GM18907 (cell line): ENCODE measurements around the gene TMEM147.

ENCODE experiments used
- ATAC-seq: cut with Tn5 transposase; IDR thresholded peaks from one replicate; pipeline ENCODE4 v1.9.1; 2021; ENCODE audit warnings: mild to moderate bottlenecking, moderate library complexity; ENCODE audit not compliant: unreplicated experiment

TMEM147 gene, protein sequence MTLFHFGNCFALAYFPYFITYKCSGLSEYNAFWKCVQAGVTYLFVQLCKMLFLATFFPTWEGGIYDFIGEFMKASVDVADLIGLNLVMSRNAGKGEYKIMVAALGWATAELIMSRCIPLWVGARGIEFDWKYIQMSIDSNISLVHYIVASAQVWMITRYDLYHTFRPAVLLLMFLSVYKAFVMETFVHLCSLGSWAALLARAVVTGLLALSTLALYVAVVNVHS

DNA sequence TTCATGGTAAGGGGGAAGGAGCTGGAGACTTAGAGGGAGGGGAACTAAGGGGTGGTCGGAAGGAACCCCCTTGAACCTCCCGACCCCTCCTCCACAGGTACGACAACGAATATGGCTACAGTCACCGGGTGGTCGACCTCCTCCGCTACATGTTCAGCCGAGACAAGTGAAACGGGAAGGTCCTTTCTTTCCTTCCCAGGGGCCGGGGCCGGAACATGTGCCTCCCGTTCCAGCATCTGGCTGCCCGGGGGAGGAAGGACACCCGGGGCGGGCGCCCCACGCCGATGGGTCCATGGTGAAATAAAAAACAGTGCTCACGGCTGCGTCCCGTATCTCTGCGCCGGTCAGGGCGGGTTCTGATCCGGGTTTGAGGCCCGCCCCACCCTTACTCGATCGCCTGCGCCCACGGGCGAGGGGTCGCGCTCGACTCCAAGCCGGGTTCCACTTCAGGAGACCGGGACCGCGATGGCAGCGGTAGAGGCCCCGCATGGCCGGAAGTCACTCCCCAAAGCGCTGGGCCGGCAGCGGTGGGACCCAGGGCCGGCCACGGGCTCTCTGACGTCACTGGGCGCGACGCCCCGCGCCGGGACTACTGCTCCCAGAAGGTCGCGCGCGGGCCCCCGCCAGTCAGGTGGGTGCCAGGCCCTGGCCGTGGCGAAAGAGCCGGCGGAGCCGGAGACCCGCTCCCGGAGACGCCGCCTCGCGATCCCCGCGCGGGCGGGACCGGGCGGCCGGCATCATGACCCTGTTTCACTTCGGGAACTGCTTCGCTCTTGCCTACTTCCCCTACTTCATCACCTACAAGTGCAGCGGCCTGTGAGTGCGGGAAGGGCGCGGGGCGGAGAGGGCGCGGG, at the start of gene TMEM147:
Gene TMEM147, plus strand, starts transcription at position 626 of the 854 bp plus-strand sequence. Its CDS starts 114 bp downstream, at position 740.
- peak; percentile 73 for ATAC-seq

DNA sequence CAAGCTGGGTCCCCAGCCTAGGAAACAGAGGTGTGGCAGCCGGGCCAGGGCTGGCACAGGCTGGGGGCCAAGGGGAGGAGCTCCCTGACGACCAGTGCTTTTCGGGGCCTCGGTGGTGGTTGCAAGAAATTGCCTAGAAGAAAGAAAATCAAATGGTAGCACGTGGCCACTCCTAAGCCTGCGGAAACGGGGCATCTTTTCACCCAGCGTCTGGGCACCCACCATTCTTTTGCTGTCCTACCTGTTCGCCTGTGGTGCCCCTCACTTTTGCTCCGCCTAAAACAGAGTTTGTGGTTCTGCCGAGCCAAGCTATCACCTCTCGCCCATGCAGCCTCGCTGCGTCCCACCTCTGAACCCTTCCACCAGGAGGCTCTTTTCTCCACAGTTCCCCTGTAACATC, 48.0 kb upstream of the TMEM147 start:
- no peak for ATAC-seq

DNA sequence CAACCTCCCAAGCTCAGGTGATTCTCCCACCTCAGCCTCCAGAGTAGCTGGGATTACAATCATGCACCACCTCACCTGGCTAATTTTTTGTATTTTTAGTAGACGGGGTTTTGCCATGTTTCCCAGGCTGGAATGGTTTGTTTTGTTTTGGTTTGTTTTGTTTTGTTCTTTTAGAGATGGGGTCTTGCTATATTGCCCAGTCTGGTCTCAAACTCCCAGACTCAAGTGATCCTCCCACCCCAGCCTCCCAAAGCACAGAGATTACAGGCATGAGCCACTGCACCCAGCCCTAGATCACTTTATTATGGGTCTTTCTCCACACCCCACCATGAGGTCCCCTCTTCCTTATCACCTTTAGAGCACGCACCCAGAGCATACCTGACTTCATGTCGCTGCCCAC, 47.2 kb upstream of the TMEM147 start:
- no peak for ATAC-seq

DNA sequence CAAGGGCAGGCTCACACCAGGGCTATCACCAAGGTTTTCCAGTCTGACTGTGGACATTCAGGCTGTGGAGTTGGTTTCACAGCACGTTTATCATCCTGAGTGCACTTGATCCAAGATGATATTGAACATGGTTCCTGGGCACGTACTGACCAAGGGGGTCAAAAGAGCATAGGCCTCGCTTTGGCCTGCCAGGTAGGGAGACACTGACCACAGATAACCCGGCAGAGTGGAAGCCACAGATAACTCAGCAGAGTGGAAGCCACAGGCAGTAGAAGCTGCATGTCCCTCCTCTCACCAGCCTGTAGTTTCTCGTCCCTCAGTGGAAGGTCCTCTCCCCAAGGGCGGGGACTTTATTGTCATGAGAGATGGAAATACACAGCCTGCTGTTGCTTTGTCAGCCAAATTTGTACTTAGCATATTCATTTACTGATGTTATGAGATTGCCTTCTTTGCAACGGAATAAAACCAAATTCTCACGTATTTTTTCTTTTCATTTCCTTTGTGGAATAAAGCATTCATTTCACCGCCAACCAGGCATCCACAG, 46.4 kb upstream of the TMEM147 start:
- no peak for ATAC-seq

DNA sequence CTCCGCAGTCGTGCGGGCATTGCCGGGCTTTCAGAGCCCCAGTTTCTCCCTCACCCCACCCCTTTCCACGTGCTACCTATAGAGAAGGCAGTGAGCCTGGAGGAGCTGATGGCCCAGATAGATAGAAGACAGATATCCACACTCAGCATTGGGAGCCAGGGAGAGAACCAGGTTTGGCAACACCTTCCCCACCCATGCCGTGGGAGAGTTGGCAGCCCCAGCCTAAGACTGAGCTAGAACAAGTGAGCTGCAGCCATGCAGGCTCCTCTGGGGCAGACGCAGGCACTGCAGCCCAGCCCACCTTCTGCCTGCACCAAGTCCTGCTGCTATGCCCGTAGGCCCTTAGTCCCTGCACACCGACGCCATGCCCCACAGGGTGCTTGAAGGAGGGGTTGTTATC, 44.8 kb upstream of the TMEM147 start:
- no peak for ATAC-seq

DNA sequence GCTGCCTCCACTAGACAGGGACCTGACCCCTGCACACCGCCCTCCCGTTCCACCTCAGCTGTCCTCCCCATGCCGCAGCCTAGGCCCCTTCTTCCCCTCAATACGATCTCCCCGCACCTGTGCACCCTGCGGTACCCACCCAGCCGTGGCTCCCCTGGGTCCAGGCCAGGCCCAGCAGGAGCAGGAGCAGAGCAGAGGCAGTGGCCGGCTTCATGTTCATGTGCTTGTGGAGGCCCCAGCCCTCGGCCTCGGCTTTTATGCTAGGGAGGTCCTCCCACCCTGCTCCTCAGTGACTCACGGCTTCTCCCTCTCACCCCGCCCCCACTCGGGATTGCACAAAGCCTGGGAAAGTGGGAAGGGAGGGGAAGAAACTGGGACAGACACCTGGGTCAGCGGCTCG, 43.7 kb upstream of the TMEM147 start:
- ATAC-seq = no peak

DNA sequence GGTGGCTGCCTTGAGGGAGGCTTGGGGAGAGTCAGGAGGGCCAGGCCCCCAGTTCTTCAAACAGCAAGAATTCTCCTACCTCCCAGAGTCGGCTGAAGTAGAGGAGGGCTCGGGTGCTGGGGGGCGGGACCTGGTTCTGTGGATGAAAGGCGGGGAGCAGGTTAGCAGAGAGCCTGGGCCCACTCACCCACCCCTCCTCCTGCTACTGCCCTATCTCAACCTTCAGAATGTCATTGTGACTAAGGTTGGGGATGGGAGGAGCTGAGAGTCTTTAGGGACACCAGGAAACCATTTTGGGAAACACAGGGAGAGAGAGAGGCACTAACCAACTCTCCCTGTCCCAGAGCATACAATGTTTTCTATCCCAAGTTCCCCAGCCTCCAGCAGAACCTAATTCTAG, 42.7 kb upstream of the TMEM147 start:
- no peak for ATAC-seq

DNA sequence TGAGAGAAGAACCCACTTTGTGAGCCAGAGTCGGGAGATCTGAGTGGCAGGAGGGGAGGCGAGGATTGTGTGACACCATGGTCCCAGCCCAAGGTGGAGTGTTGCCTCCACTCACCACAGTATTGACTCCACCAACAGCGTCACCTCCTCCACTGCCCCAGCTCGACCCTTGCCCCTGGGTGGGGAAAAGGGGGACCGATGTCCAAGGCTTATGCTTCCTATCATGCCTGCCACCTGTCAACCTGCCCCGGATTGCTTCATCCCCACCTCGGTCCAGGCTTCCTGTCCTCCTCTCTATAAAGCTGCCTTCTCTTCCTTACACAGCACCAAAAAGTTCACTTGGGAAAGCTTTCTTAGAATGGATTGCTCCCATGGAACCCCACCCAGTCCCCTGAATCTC, 39.4 kb upstream of the TMEM147 start:
- ATAC-seq = no peak

DNA sequence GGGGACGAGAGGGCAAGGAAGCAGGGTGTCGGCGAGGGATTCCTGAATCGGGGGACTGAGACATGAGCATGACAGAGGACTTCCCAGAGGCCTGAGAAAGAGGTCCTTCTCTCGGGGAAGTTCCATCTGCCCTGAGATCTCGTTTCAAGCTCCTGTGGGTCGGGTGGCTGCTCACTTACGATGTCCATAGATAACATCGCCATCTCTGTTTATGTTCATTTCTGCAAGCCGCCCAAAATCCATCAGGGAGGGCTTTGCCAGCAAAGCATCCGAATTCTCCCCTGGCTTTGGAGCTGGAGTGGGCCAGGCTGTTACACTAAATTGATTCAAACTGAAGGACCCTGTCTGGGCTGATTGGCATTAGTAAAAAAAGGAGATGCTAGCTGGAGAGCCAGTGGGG, 37.9 kb upstream of the TMEM147 start:
- no peak for ATAC-seq

DNA sequence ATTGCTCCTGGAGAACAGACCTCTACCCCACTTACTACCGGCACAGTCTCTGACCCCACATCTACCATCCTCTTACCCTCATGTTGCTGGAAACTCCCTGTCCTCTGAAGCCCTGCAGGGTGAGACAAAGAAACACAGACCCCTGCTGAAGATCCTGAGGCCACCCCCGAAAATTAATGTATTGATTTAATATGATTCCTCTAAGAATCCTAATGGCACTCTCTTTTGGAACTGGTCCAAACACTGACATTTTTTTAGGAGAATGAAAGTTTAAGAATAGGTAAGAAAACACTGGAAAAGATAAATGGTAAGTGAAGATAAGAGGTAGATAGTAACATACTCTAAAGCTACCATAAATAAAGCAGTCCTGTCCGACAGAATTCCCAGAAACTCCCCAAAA, 37.3 kb upstream of the TMEM147 start:
- ATAC-seq = no peak

DNA sequence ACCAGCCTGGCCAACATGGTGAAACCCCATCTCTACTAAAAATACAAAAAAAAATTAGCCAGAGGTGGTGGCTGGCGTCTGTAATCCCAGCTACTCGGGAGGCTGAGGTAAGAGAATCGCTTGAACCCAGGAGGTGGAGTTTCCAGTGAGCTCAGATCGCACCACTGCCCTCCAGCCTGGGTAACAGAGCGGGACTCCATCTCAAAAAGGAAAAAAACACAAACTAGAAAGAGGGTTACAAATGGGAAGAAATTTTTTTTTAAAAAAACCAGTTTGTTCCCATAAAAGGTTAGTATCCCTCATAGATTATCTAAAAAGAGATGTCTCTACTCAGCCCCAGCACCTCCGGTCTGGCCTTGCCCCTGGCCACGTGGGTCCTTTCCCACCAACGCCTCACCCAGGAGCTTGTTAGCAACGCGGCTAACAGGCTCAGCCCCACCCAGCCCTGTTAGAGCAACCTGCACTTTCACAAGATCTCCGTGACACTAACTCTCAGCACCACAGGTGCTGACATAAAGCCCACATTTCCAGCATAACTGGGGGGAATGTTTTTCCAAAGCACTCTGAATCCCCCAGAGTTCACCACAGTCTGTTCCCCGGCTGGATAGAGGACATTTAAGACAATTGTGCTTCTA, 36.3 kb upstream of the TMEM147 start:
- ATAC-seq = no peak

DNA sequence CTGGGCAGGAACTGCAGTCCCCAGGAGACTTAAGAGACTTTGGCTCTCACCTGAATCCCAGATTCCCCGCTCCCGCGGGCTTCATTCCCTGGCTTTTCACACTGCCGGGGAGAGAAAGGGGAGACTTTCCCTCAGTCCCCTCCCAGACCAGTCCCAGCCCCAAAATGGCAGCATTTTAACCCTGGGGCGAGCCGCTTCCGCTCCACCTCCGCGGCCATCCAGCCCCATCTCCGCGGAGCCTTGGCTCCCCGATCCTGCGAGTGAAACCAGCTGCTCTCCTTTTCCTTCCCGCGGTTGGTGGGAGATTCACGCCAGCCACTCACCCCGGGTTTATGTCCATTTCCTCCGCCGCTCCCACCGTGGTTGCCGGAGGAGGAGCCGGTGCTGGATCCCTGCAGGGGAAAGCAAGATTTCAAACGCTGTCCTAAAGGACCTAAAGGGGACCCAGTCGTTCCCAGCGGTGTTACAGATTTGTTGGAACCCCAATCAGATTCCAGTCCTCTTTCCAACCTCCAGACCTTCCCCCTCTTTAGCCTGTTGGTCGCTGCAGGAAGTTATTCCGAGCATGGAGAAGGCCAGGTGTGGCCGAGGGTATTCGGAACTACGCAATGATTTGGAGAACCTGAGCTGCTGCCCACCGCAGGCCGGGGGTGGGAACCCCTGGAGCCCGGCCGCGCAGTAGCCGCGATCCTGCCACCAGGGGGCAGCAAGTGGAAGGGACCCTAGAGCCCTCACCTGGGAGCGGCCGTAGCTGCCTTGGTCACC, 35.4 kb upstream of the TMEM147 start:
- no peak for ATAC-seq

DNA sequence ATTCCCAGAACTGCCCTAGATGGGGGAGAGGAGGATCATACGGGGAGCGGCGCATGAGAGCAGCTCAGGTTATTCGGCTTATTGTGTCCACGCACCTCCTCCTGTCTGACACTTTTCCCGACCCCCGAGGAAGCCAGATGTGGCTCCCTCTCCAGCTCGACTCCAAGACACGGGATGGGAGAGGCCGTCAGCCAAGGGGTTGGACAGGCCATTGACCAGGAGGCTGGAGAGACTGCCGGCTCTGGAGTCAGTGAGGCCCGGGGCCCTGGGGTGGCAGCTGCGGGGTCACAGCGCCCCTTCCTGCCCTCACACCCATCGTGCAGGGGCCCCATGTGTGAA, 34.8 kb upstream of the TMEM147 start:
- no peak for ATAC-seq

DNA sequence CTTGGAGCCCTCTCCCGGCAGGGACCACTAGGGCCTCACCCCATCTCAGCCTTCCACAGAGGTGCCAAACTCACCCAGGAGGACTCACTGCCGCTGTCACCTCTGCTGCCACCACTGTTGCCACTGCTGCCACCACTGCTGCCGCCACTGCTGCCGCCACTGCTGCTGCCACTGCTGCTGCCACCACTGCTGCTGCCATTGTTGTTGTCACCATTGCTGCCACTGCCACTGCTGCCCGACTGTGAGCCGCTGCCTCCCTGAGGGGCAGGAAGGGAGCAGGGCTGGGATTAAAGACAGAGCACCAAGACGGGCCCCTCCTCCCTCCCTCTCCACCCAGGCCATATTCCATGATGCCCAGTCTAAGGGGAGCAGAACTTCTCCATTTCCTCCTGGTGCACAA, 34.1 kb upstream of the TMEM147 start:
- ATAC-seq = no peak

DNA sequence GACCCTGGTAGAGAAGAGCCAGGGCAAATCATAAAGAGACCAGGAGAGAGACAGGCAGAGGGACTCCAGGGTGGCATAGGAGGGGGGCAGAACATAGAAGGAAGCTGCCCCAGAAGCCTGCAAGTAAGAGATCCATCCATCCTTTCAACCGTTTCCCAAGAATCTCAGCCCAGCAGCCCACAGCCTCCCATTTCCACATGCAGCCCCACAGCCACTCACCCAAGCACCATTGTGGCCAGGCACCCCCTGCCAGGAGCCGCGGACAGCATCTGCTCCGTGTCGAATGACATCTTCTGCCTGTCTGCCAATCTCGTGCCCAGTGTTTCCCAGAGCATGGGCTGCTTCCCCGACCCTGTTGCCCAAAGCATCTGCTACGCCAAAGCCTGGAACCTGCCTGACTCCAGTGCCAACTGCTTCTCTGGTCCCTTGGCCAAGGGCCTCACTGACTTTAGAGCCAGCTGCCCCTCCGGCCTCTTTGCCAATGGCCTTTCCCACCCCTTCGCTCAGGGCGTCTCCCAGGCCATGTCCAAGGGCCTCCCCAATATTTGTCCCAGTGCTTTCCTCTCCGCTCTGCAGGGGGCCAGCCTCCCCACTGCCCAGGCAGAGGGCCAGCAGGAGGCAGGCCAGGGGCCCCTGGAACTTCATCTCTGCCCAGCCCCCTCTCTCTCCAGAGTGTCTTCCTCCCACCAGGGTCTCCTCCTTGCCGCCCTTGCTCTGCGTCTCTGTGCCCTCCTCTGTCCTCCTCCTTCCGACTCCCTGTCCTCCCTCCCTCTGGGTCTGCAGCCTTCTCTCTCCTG, 32.4 kb upstream of the TMEM147 start:
- ATAC-seq = no peak

DNA sequence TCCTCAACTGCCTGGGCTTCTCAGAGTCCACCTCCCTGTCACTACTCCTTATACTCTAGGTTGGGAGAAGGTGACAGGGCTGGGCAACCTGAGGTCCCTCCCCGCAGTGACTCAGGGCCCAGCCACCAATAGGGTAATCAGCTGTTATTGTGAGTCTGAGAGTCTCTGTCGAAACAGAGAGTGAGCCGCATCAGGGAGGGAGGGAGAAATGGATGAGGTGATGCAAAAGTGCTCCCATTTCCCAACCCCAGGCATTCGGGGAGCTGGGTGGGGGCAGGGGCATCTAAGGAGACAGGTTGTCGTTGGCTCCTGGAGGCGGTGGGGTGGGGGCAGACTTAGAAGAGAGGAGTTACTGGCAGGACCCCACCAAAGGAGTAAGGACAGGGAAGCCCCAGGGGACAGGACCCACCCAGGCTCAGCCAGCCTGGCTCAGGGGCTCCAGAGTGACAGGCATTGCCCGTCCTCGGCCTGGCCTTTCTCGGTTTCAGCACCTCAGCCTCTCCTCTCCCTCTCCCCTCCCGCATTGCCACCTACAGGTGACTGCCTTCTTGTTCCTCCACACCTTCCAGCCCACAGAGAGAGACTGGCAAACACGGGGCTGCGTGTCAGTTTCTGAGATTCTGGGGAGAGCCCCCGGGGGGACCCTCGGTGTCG, 31.7 kb upstream of the TMEM147 start, which contains the start of gene DMKN:
Gene DMKN, minus strand, starts transcription at position 22 of the 654 bp plus-strand sequence. CDS start 174 bp downstream, outside the sequence.
- no peak for ATAC-seq

DNA sequence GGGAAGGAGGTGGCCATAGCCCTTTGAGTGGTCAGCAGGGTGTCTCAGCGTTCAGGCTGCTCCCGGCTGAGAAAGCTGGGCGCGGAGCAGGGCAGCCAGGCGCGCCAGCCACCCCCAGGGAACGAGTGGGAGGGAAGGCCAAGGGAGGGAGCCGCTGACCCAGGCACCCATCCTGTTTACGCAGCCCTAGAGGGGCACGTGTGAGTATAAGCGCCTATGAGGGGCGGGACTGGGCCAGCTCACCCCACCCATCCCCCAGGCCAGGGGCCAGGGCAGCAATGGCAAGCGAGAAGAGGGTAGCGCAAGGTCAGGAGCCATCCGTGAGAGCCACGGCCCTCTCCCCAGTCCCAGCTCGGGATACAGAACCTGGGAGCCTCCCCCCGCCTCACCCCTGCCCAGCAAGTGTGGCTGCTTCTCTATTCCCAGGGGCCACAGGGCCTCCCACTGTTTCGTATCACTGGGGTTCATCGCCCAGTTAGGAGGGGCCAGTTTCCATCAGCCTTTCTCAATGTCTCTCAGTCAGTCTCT, 31.1 kb upstream of the TMEM147 start:
- ATAC-seq = no peak

DNA sequence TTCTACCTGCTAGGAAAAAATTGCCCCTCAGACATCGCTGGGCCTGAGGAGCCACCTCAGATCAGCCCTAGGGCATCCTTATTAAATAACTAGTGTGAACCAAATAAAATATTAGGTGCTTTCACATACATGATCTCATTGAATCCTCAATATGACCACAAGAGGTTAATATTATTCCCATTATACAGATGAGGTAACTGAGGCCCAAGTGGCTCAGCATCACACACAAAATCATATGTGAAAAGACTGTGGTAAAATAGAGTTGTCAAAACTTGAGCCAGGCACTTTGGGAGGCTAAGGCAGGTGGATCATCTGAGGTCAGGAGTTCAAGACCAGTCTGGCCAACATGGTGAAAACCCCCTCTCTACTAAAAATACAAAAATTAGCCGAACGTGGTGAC, 29.1 kb upstream of the TMEM147 start:
- ATAC-seq = no peak

DNA sequence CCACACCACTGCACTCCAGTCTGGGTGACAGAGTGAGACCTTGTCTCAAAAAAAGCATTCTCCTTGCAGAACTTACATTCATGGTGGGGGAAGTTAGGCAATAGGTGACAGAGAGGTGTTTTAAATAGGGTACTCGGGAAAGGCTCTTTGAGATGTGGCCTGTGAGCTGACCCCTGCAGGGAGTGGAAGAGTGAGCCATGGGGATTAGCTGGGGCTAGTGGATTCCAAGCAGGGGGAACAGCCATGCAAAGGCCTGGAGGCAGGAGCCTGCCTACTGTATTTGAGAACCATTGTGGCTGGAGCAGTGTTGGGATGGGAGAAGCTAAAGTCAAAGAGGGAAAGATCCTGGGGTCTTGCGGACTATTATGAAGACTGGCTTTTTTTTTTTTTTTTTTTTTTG, 28.1 kb upstream of the TMEM147 start:
- no peak for ATAC-seq
